Brain (organoid and tissue), 1 donor: ENCODE results near the gene USP17L15. TPM values are rescaled to one million over a fixed set of nuclear protein-coding genes. Genes with fewer than 3 reads are reported as not detected.

Source experiments
- polyA plus RNA-seq: library from polyadenylated mRNA; stranded (reverse); fragments of 350-450 nt; fragmentation: Illumina TruSeq; extraction: RNeasy Lipid Tissue Mini Kit (QIAGEN cat#74804); gene quantifications from one replicate; pipeline ENCODE4 v1.2.3, GENCODE V29; 2015; ENCODE audit warnings: low read depth, low replicate concordance; ENCODE audit not compliant: insufficient read depth

USP17L15 gene
- polyA plus RNA-seq, 1 donor from 2014 or later = not detected

Other genes starting within 250 kb of the USP17L15 start
- gene FAM90A26, start 64.0 kb upstream of the USP17L15 start, polyA plus RNA-seq = not detected
- gene USP17L10, start 23.7 kb upstream of the USP17L15 start, polyA plus RNA-seq = not detected
- not detected for gene USP17L11, start 19.0 kb upstream of the USP17L15 start, polyA plus RNA-seq
- not detected for gene USP17L12, start 14.2 kb upstream of the USP17L15 start, polyA plus RNA-seq
- gene USP17L13, start 9.5 kb upstream of the USP17L15 start, polyA plus RNA-seq = not detected
- not detected for gene USP17L17, start 9.5 kb downstream of the USP17L15 start, polyA plus RNA-seq
- not detected for gene USP17L18, start 14.2 kb downstream of the USP17L15 start, polyA plus RNA-seq
- gene USP17L19, start 19.0 kb downstream of the USP17L15 start, polyA plus RNA-seq = not detected
- not detected for gene USP17L20, start 23.7 kb downstream of the USP17L15 start, polyA plus RNA-seq
- gene USP17L21, start 28.5 kb downstream of the USP17L15 start, polyA plus RNA-seq = not detected
- gene USP17L22, start 33.2 kb downstream of the USP17L15 start, polyA plus RNA-seq = not detected
- gene USP17L24, start 90.8 kb downstream of the USP17L15 start, polyA plus RNA-seq = not detected
- not detected for gene USP17L25, start 95.5 kb downstream of the USP17L15 start, polyA plus RNA-seq
- not detected for gene USP17L26, start 100.3 kb downstream of the USP17L15 start, polyA plus RNA-seq
- not detected for gene USP17L5, start 105.0 kb downstream of the USP17L15 start, polyA plus RNA-seq
- gene USP17L27, start 109.8 kb downstream of the USP17L15 start, polyA plus RNA-seq = not detected
- not detected for gene USP17L28, start 114.5 kb downstream of the USP17L15 start, polyA plus RNA-seq
- gene USP17L29, start 119.3 kb downstream of the USP17L15 start, polyA plus RNA-seq = not detected
- gene USP17L30, start 128.7 kb downstream of the USP17L15 start, polyA plus RNA-seq = not detected
- not detected for gene DEFB131A, start 210.0 kb downstream of the USP17L15 start, polyA plus RNA-seq